ENCODE data around the gene MAN1B1. TPM values are rescaled to one million over a fixed set of nuclear protein-coding genes. Genes with fewer than 3 reads are reported as not detected.

Gene MAN1B1
- total and polyA plus RNA-seq, 2 of the 8 experiments (the other 6 are each of a cell fraction or from before 2014, with no cell fraction given): 33.7 to 36.3 TPM

GRCh38 chr9:137066096-137066861 is 20.5 kb upstream of the MAN1B1 start (continued):
- TF ChIP-seq CHD7 (IDR thresholded peaks at IDR 0.05; ENCODE audit: insufficient replicate concordance, low read length): no peak
- TF ChIP-seq HDAC2 (IDR thresholded peaks at IDR 0.05; ENCODE audit: borderline replicate concordance in 1 of 2, low read depth in 2 of 2, low read length in 2 of 2): no peak
- no peak for TF ChIP-seq KDM1A (IDR thresholded peaks at IDR 0.05; ENCODE audit: borderline replicate concordance, low read length)
- no peak for TF ChIP-seq YY1 (IDR thresholded peaks at IDR 0.05; ENCODE audit: low read depth, low read length)
- TF ChIP-seq SP2 (IDR thresholded peaks at IDR 0.05; ENCODE audit: low read length): no peak
- no peak for TF ChIP-seq SP4 (IDR thresholded peaks at IDR 0.05; ENCODE audit: low read length)
- TF ChIP-seq GTF2F1 (IDR thresholded peaks at IDR 0.05; ENCODE audit: borderline replicate concordance, low read depth, low read length): no peak
- TF ChIP-seq FOSL1 (IDR thresholded peaks at IDR 0.05; ENCODE audit: insufficient read depth, low read depth, low read length): no peak
- no peak for TF ChIP-seq BACH1 (IDR thresholded peaks at IDR 0.05; ENCODE audit: low read length)
